GM12878 (cell line): ENCODE measurements around the gene NCLN. TPM values are rescaled to one million over a fixed set of nuclear protein-coding genes. Genes with fewer than 3 reads are reported as not detected.

Source experiments
- ATAC-seq: fragments of 200-7000 bp; cut with Tn5 transposase; 3 replicates; pipeline ENCODE4 v1.9.1; 2020; ENCODE audit warnings: mild to moderate bottlenecking, moderate library complexity
- BruUV-seq: library from RNA; stranded (reverse); fragments of 400-500 nt; replicated peaks from 2 replicates; lab custom pipeline; 2021; lab: Mats Ljungman, UMichigan
- CTCF ChIA-PET: fragments of 300-600 bp; sonication (Branson Sonifier 250); formaldehyde crosslinking; extraction: SDS; loops from one replicate; lab custom pipeline; 2021; ENCODE audit warnings: inconsistent platforms; lab: Yijun Ruan, JAX
- POLR2A ChIA-PET: fragments of 350-600 bp; formaldehyde crosslinking; extraction: SDS; loops from one replicate; lab custom pipeline; 2021; ENCODE audit warnings: inconsistent platforms; lab: Charles Lee
- RAD21 ChIA-PET: fragments of 300-600 bp; sonication (Branson Sonifier 250); formaldehyde crosslinking; loops from one replicate; lab custom pipeline; 2023; ENCODE audit warnings: antibody characterized with exemption; ENCODE audit not compliant: unreplicated experiment; lab: Charles Lee
- SMC1A ChIA-PET: fragments of 300-600 bp; sonication (Branson Sonifier 250); formaldehyde crosslinking; loops from one replicate; lab custom pipeline; 2023; ENCODE audit not compliant: unreplicated experiment, uncharacterized antibody; lab: Charles Lee
- DNase-seq: peaks from one replicate; pipeline ENCODE4 v3.0.0-alpha.2; 2011; ENCODE audit warnings: low read depth, low spot score
- FAIRE-seq: peaks from 3 replicates; lab custom pipeline; 2011; peaks lifted over from hg19 to GRCh38; lab: Jason Lieb, UNC
- H2AFZ ChIP-seq: 2 replicates; pipeline ENCODE4 v1.6.0; 2011; ENCODE audit warnings: low read depth, low read length, control low read depth; ENCODE audit not compliant: control insufficient read depth
- H3K27ac ChIP-seq: 2 replicates; pipeline ENCODE4 v1.5.1; 2011; ENCODE audit warnings: control low read depth; ENCODE audit not compliant: control insufficient read depth, insufficient read depth
- H3K27me3 ChIP-seq, 2 experiments: replicated peaks in 1 of 2; 2 replicates each; pipeline versions ENCODE4 v1.6.0 to v1.6.1; 2011; ENCODE audit warnings: low read length in 1 of 2; ENCODE audit not compliant: control insufficient read depth in 2 of 2, insufficient read depth in 2 of 2
- H3K36me3 ChIP-seq, 2 experiments: 2 replicates each; pipeline ENCODE4 v1.5.1; 2011; ENCODE audit warnings: low read length in 1 of 2; ENCODE audit not compliant: control insufficient read depth in 2 of 2, insufficient read depth in 2 of 2
- H3K4me1 ChIP-seq: 2 replicates; pipeline ENCODE4 v1.6.1; 2011; ENCODE audit warnings: mild to moderate bottlenecking, low read length, moderate library complexity, mixed read lengths; ENCODE audit not compliant: control insufficient read depth, insufficient read depth
- H3K4me2 ChIP-seq: 2 replicates; pipeline ENCODE4 v1.6.0; 2011; ENCODE audit warnings: control low read depth; ENCODE audit not compliant: control insufficient read depth, insufficient read depth
- H3K4me3 ChIP-seq: fragments of 200-600 bp; sonication (generic); 2 replicates; pipeline ENCODE4 v1.5.1; 2016
- H3K79me2 ChIP-seq: 2 replicates; pipeline ENCODE4 v1.6.0; 2011; ENCODE audit warnings: low read length; ENCODE audit not compliant: control insufficient read depth, insufficient read depth
- H3K9ac ChIP-seq: 2 replicates; pipeline ENCODE4 v1.8.0; 2011; ENCODE audit warnings: low read length, control low read depth, mixed read lengths; ENCODE audit not compliant: control insufficient read depth, insufficient read depth
- H3K9me3 ChIP-seq: replicated peaks from 3 replicates; pipeline ENCODE4 v1.5.1; 2011; ENCODE audit warnings: mild to moderate bottlenecking, low read length; ENCODE audit not compliant: control insufficient read depth, insufficient read depth
- H4K20me1 ChIP-seq: 2 replicates; pipeline ENCODE4 v1.6.0; 2011; ENCODE audit not compliant: control insufficient read depth, insufficient read depth
- BRCA1 ChIP-seq: IDR thresholded peaks from 2 replicates; pipeline ENCODE4 v1.6.1; 2011; ENCODE audit warnings: low read depth, low read length, improper control_type of control experiment
- DPF2 ChIP-seq: fragments of 450-650 bp; IDR thresholded peaks from 2 replicates; pipeline ENCODE4 v1.6.1; 2017; ENCODE audit warnings: mild to moderate bottlenecking
- KLF5 ChIP-seq: fragments of 450-650 bp; IDR thresholded peaks from 2 replicates; pipeline ENCODE4 v1.6.1; 2014; ENCODE audit warnings: mild to moderate bottlenecking; ENCODE audit not compliant: partially characterized antibody
- MYC ChIP-seq: IDR thresholded peaks from 2 replicates; pipeline ENCODE4 v1.6.1; 2011; ENCODE audit warnings: mild to moderate bottlenecking, low read length, moderate library complexity, inconsistent platforms; ENCODE audit not compliant: insufficient read depth, insufficient replicate concordance, insufficient read length, severe bottlenecking
- NR2C2 ChIP-seq: IDR thresholded peaks from 2 replicates; pipeline ENCODE4 v1.6.1; 2011; ENCODE audit warnings: borderline replicate concordance, low read depth; ENCODE audit not compliant: control insufficient read depth, insufficient read length
- PAX5 ChIP-seq: IDR thresholded peaks from 2 replicates; pipeline ENCODE4 v1.6.1; 2011; ENCODE audit warnings: low read depth, low read length, borderline replicate concordance
- POLR2AphosphoS2 ChIP-seq: IDR thresholded peaks from 2 replicates; pipeline ENCODE4 v1.6.1; 2011; ENCODE audit warnings: low read depth, mild to moderate bottlenecking, low read length, improper control_type of control experiment, moderate library complexity
- RFX5 ChIP-seq: IDR thresholded peaks from 2 replicates; pipeline ENCODE4 v1.6.1; 2011; ENCODE audit warnings: low read depth, low read length, improper control_type of control experiment
- SP1 ChIP-seq: IDR thresholded peaks from one replicate; pipeline ENCODE4 v1.6.1; 2011; ENCODE audit warnings: low read depth, low read length
- TARDBP ChIP-seq: IDR thresholded peaks from 2 replicates; pipeline ENCODE4 v1.6.1; 2016; ENCODE audit warnings: borderline replicate concordance
- TCF7 ChIP-seq: IDR thresholded peaks from 2 replicates; pipeline ENCODE4 v1.6.1; 2014; ENCODE audit warnings: antibody characterized with exemption, borderline replicate concordance
- ZNF207 ChIP-seq: fragments of 450-650 bp; IDR thresholded peaks from 2 replicates; pipeline ENCODE4 v1.6.1; 2014; ENCODE audit warnings: antibody characterized with exemption, mild to moderate bottlenecking, borderline replicate concordance
- WGBS: methylation state at CpG from one replicate; pipeline ENCODE4 v1.1.6; 2016; ENCODE audit warnings: low lambda C conversion rate; ENCODE audit not compliant: insufficient replicate concordance, insufficient coverage; ENCODE audit errors: missing lambda C conversion rate; 5-methylcytosine and 5-hydroxymethylcytosine counted together
- in situ Hi-C: fragments of 300-500 bp; cut with MboI; formaldehyde crosslinking; loops from 9 replicates; pipeline ENCODE4 v1.14.3; 2018; ENCODE audit warnings: mixed read lengths
- intact Hi-C: fragments of 100-400 bp; cut with micrococcal nuclease; formaldehyde crosslinking; loops from one replicate; pipeline ENCODE4 v1.14.2; 2022; ENCODE audit not compliant: unreplicated experiment
- polyA plus RNA-seq, 11 experiments: library from polyadenylated mRNA; depleted of rRNA in 4 of 11; unstranded in 6 of 11; stranded (reverse) in 5 of 11; fragments of >200 nt; fragmentation: Nextera tagmentation in 4 of 11; fragmentation: Illumina TruSeq in 1 of 11; extraction: Ambion mirVana in 4 of 11; extraction: Trizol in 1 of 11; gene quantifications; 1 replicate in 1 of 11; 2 replicates in 10 of 11; pipeline versions ENCODE4 v1.2.1 to v1.2.3, GENCODE V29; 2011 to 2016; ENCODE audit warnings: inconsistent platforms in 2 of 11, missing spikeins in 2 of 11, low read depth in 1 of 11
- total RNA-seq, 4 experiments: library from RNA; depleted of rRNA in 3 of 4; stranded (reverse); fragments of >200 nt in 3 of 4; fragmentation: Illumina TruSeq in 1 of 4; extraction: Trizol in 1 of 4; gene quantifications; 2 replicates each; pipeline versions ENCODE4 v1.2.1 to v1.2.3, GENCODE V29; 2013 to 2021
- TF ChIP-seq, protein P1 (sequence below): fragments of 450-650 bp; IDR thresholded peaks from 2 replicates; pipeline ENCODE4 v1.6.1; 2017; ENCODE audit warnings: low read depth, mild to moderate bottlenecking, moderate library complexity
- TF ChIP-seq, protein P2 (sequence below): fragments of 450-650 bp; IDR thresholded peaks from 2 replicates; pipeline ENCODE4 v1.6.1; 2016; ENCODE audit warnings: mild to moderate bottlenecking
- TF ChIP-seq, protein P3 (sequence below): fragments of 450-650 bp; formaldehyde crosslinking; IDR thresholded peaks from 2 replicates; pipeline ENCODE4 v1.4.0; 2022; ENCODE audit warnings: mild to moderate bottlenecking, moderate library complexity

Gene NCLN
- total and polyA plus RNA-seq, 10 of the 15 experiments (the other 5 are each of a cell fraction or from before 2014, with no cell fraction given) = 2.2 to 79.1 (median 36.0) TPM

DNA sequence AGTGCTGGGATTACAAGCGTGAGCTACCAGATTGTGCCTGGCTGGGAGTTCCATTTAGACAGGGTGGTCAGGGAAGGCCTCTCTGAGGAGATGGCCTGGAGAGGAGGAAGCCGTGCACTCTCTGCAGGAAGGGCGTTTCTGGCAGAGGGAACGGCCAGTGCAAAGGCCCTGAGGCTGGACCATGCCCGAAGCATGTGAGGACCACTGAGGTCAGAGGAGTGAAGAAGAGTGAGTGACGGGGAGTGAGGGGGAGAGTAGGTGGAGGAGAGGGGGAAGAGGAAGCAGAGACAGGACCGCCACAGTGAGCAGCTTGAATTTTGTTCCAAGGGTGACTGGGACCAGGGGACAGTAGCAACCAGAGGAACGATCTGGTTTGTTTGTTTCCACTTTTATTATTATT, 71.3 kb downstream of the NCLN start:
- ChIA-PET POLR2A (no interaction called here), CTCF (interaction anchor here (0.6 kb wide), 1 partner anchor 45 kb away, joined by 4 read pairs; no protein-coding TSS in a partner anchor), SMC1A (no interaction called here), RAD21 (no interaction called here)
- H2AFZ ChIP-seq = no peak overlapping the region
- 30% methylated on average over 8 of the region's 8 CpGs for WGBS
- H3K4me2 ChIP-seq = no peak overlapping the region
- H3K36me3 ChIP-seq = no peaks in the 10 kb centered on the region
- H3K27ac ChIP-seq = no peak overlapping the region
- H3K4me3 ChIP-seq = no peak overlapping the region
- no peak overlapping the region for H3K9ac ChIP-seq
- in situ Hi-C loops = no loop called here
- TF ChIP-seq, protein P1, sequence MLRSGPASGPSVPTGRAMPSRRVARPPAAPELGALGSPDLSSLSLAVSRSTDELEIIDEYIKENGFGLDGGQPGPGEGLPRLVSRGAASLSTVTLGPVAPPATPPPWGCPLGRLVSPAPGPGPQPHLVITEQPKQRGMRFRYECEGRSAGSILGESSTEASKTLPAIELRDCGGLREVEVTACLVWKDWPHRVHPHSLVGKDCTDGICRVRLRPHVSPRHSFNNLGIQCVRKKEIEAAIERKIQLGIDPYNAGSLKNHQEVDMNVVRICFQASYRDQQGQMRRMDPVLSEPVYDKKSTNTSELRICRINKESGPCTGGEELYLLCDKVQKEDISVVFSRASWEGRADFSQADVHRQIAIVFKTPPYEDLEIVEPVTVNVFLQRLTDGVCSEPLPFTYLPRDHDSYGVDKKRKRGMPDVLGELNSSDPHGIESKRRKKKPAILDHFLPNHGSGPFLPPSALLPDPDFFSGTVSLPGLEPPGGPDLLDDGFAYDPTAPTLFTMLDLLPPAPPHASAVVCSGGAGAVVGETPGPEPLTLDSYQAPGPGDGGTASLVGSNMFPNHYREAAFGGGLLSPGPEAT = no peak
- TF ChIP-seq RFX5 = no peak
- TF ChIP-seq, protein P2, sequence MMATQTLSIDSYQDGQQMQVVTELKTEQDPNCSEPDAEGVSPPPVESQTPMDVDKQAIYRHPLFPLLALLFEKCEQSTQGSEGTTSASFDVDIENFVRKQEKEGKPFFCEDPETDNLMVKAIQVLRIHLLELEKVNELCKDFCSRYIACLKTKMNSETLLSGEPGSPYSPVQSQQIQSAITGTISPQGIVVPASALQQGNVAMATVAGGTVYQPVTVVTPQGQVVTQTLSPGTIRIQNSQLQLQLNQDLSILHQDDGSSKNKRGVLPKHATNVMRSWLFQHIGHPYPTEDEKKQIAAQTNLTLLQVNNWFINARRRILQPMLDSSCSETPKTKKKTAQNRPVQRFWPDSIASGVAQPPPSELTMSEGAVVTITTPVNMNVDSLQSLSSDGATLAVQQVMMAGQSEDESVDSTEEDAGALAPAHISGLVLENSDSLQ = no peak
- TF ChIP-seq ZNF207 = no peak
- no peak for TF ChIP-seq BRCA1
- TF ChIP-seq, protein P3, sequence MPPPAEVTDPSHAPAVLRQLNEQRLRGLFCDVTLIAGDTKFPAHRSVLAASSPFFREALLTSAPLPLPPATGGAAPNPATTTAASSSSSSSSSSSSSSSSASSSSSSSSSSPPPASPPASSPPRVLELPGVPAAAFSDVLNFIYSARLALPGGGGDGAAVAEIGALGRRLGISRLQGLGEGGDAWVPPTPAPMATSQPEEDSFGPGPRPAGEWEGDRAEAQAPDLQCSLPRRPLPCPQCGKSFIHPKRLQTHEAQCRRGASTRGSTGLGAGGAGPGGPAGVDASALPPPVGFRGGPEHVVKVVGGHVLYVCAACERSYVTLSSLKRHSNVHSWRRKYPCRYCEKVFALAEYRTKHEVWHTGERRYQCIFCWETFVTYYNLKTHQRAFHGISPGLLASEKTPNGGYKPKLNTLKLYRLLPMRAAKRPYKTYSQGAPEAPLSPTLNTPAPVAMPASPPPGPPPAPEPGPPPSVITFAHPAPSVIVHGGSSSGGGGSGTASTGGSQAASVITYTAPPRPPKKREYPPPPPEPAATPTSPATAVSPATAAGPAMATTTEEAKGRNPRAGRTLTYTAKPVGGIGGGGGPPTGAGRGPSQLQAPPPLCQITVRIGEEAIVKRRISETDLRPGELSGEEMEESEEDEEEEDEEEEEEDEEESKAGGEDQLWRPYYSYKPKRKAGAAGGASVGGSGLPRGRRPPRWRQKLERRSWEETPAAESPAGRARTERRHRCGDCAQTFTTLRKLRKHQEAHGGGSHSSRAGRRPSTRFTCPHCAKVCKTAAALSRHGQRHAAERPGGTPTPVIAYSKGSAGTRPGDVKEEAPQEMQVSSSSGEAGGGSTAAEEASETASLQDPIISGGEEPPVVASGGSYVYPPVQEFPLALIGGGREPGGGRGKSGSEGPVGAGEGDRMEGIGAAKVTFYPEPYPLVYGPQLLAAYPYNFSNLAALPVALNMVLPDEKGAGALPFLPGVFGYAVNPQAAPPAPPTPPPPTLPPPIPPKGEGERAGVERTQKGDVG (CRISPR knock-in tag) = no peak
- TF ChIP-seq KLF5 = no peak
- TF ChIP-seq NR2C2 = no peak
- no peak for TF ChIP-seq TARDBP
- TF ChIP-seq SP1 = no peak
- no peak for TF ChIP-seq DPF2
- no peak for TF ChIP-seq POLR2AphosphoS2
- no peak for TF ChIP-seq PAX5
- TF ChIP-seq MYC = no peak
- no peak for TF ChIP-seq TCF7
- no peak for FAIRE-seq
- H3K4me1 ChIP-seq = no peaks in the 10 kb centered on the region
- H4K20me1 ChIP-seq = no peaks in the 10 kb centered on the region
- no peaks in the 10 kb centered on the region for H3K27me3 ChIP-seq
- DNase-seq = no peak
- no peaks in the 10 kb centered on the region; the same call in 2 of the 3 replicates for H3K9me3 ChIP-seq
- intact Hi-C loops = no loop called here
- H3K79me2 ChIP-seq = no peaks in the 10 kb centered on the region
- ATAC-seq = no peak
- no TSS peak for BruUV-seq
